OCI-LY7 (cell line): ENCODE measurements around the gene FNDC10. TPM values are rescaled to one million over a fixed set of nuclear protein-coding genes. Genes with fewer than 3 reads are reported as not detected.

Source experiments
- BruUV-seq: library from RNA; stranded (reverse); fragments of 400-500 nt; replicated peaks from 2 replicates; lab custom pipeline; 2021; lab: Mats Ljungman, UMichigan
- CTCF ChIA-PET: fragments of 300-600 bp; sonication (Branson Sonifier 250); formaldehyde crosslinking; loops from one replicate; lab custom pipeline; 2022; ENCODE audit warnings: antibody characterized with exemption; ENCODE audit not compliant: unreplicated experiment; lab: Charles Lee
- POLR2A ChIA-PET: fragments of 300-600 bp; sonication (Branson Sonifier 250); formaldehyde crosslinking; loops from one replicate; lab custom pipeline; 2022; ENCODE audit warnings: antibody characterized with exemption; lab: Charles Lee
- DNase-seq: peaks from one replicate; pipeline ENCODE4 v3.0.0-alpha.2; 2015; ENCODE audit warnings: low spot score
- H2AFZ ChIP-seq: fragments of 200-600 bp; sonication (generic), shearing (Covaris generic); 2 replicates; pipeline ENCODE4 v1.6.1; 2014; ENCODE audit warnings: mild to moderate bottlenecking, antibody characterized with exemption, low read length, moderate library complexity
- H3K27ac ChIP-seq: fragments of 200-600 bp; sonication (generic); 2 replicates; pipeline ENCODE4 v1.5.1; 2014; ENCODE audit warnings: mixed run types, low read depth, mild to moderate bottlenecking, moderate library complexity, low read length, inconsistent platforms; ENCODE audit not compliant: poor library complexity, severe bottlenecking
- H3K36me3 ChIP-seq: fragments of 200-600 bp; sonication (generic); 2 replicates; pipeline ENCODE4 v1.6.1; 2014; ENCODE audit warnings: mild to moderate bottlenecking, antibody characterized with exemption, low read length, moderate library complexity, mixed read lengths; ENCODE audit not compliant: insufficient read depth
- H3K4me1 ChIP-seq: fragments of 200-600 bp; sonication (generic); 2 replicates; pipeline ENCODE4 v1.5.1; 2014; ENCODE audit warnings: mild to moderate bottlenecking, low read length; ENCODE audit not compliant: insufficient read depth, poor library complexity, severe bottlenecking
- H3K4me2 ChIP-seq: fragments of 200-600 bp; sonication (generic); 2 replicates; pipeline ENCODE4 v1.6.1; 2014; ENCODE audit warnings: mild to moderate bottlenecking, low read length
- H3K4me3 ChIP-seq: fragments of 200-600 bp; sonication (generic); 2 replicates; pipeline ENCODE4 v1.5.1; 2014; ENCODE audit warnings: mild to moderate bottlenecking, low read depth, low read length; ENCODE audit not compliant: poor library complexity, severe bottlenecking
- H3K79me2 ChIP-seq: fragments of 200-600 bp; sonication (generic); 2 replicates; pipeline ENCODE4 v1.6.1; 2016; ENCODE audit warnings: low read depth, mild to moderate bottlenecking, low read length, moderate library complexity, mixed read lengths; ENCODE audit not compliant: insufficient read depth
- H3K9me2 ChIP-seq: fragments of 200-600 bp; sonication (generic); 2 replicates; pipeline ENCODE4 v1.6.1; 2016; ENCODE audit warnings: mild to moderate bottlenecking, low read length, mixed read lengths; ENCODE audit not compliant: insufficient read depth
- H3K9me3 ChIP-seq: fragments of 200-600 bp; sonication (generic); 2 replicates; pipeline ENCODE4 v1.6.1; 2014; ENCODE audit warnings: mild to moderate bottlenecking, mixed run types, low read length, mixed read lengths
- H4K20me1 ChIP-seq: fragments of 200-600 bp; sonication (generic); 2 replicates; pipeline ENCODE4 v1.6.1; 2014; ENCODE audit warnings: mild to moderate bottlenecking, antibody characterized with exemption, low read length, moderate library complexity, mixed read lengths; ENCODE audit not compliant: insufficient read depth
- EZH2phosphoT487 ChIP-seq: fragments of 200-600 bp; sonication (generic); IDR thresholded peaks from 2 replicates; pipeline ENCODE4 v1.6.1; 2018; ENCODE audit warnings: low read depth, borderline replicate concordance, mild to moderate bottlenecking, mixed run types, antibody characterized with exemption, low read length, moderate library complexity, mixed read lengths
- intact Hi-C: fragments of 100-400 bp; cut with micrococcal nuclease; formaldehyde crosslinking; loops from one replicate; pipeline ENCODE4 v1.10.0; 2022; ENCODE audit not compliant: unreplicated experiment
- total RNA-seq, 2 experiments: library from RNA; depleted of rRNA in 1 of 2; stranded (reverse); fragments of >200 nt in 1 of 2; shearing (Covaris generic) in 1 of 2; gene quantifications; 2 replicates each; pipeline ENCODE4 v1.2.3, GENCODE V29; 2014 to 2022
- TF ChIP-seq, protein P1 (sequence below): fragments of 200-600 bp; sonication (generic); conservative IDR thresholded peaks from 2 replicates; pipeline ENCODE4 v1.5.1; 2014; ENCODE audit warnings: mild to moderate bottlenecking, antibody characterized with exemption, low read length, moderate library complexity, mixed read lengths

The FNDC10 gene
- total RNA-seq, 2 experiments from 2014 or later = 1.3 to 2.7 TPM

DNA sequence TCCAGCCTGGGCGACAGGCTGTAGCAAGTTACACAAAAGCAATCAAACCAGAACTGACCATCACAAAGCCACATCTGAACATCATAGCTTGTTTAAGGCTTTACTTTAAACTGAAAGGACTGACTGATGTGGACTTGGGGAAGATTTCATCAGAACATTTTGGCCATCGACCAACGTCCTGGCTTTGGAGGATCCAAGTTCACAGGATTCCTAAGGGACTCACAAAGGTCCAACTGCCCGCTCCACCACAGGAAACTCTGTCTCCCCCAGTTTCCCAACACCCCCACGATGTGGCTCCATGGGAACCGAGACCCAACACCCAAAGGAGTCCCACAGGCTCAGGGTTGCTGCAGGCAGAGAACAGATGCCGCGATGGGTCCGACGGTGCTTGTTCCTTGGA is 34.6 kb downstream of the FNDC10 start:
- H3K27ac ChIP-seq = no peak overlapping the region
- no peak overlapping the region for H2AFZ ChIP-seq
- intact Hi-C loops = no loop called here
- ChIA-PET CTCF (no interaction called here), POLR2A (no interaction called here)
- no peak for DNase-seq
- H4K20me1 ChIP-seq = 0 out of 2 replicates have a peak, but pooled peaks cover 13% of the 10 kb centered on the region
- no peak for TF ChIP-seq EZH2phosphoT487
- TF ChIP-seq, protein P1, sequence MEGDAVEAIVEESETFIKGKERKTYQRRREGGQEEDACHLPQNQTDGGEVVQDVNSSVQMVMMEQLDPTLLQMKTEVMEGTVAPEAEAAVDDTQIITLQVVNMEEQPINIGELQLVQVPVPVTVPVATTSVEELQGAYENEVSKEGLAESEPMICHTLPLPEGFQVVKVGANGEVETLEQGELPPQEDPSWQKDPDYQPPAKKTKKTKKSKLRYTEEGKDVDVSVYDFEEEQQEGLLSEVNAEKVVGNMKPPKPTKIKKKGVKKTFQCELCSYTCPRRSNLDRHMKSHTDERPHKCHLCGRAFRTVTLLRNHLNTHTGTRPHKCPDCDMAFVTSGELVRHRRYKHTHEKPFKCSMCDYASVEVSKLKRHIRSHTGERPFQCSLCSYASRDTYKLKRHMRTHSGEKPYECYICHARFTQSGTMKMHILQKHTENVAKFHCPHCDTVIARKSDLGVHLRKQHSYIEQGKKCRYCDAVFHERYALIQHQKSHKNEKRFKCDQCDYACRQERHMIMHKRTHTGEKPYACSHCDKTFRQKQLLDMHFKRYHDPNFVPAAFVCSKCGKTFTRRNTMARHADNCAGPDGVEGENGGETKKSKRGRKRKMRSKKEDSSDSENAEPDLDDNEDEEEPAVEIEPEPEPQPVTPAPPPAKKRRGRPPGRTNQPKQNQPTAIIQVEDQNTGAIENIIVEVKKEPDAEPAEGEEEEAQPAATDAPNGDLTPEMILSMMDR = no peak
- no peaks in the 10 kb centered on the region for H3K9me3 ChIP-seq
- H3K36me3 ChIP-seq = peaks cover 98% of the 10 kb centered on the region
- H3K4me1 ChIP-seq = peaks cover 7% of the 10 kb centered on the region
- peaks cover 67% of the 10 kb centered on the region for H3K79me2 ChIP-seq
- no peak overlapping the region for H3K4me3 ChIP-seq
- no TSS peak for BruUV-seq
- H3K9me2 ChIP-seq = no peaks in the 10 kb centered on the region
- H3K4me2 ChIP-seq = no peak overlapping the region

DNA sequence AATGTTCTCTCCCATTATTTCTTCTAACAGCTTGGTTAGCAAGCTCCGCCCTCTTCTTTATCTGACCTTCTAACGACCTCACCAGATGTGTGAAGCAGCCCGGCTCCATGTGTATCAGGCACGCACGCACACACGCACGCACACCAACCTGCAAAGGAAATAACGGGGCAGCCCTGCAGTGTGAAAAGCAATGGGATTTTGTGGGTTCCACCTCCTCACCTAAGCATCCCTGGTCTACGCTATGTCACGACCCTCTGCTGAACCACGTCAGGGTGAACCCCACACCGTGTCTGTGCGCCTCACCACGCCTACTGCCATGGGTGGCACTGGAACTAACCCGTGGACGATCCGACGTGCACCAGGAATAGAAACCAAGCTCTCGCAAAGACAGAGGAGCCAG is 35.7 kb downstream of the FNDC10 start:
- TF ChIP-seq EZH2phosphoT487 = no peak
- TF ChIP-seq, protein P1 = no peak
- BruUV-seq = TSS peak; percentile 18
- H3K36me3 ChIP-seq = peaks cover 92% of the 10 kb centered on the region
- intact Hi-C loops = no loop called here
- H3K9me2 ChIP-seq = no peaks in the 10 kb centered on the region
- no peak overlapping the region for H3K27ac ChIP-seq
- no peak for DNase-seq
- 0 out of 2 replicates have a peak, but pooled peaks cover 13% of the 10 kb centered on the region for H4K20me1 ChIP-seq
- H2AFZ ChIP-seq = no peak overlapping the region
- no peak overlapping the region for H3K4me3 ChIP-seq
- peaks cover 7% of the 10 kb centered on the region for H3K4me1 ChIP-seq
- H3K79me2 ChIP-seq = peaks cover 57% of the 10 kb centered on the region
- ChIA-PET POLR2A (no interaction called here), CTCF (no interaction called here)
- no peaks in the 10 kb centered on the region for H3K9me3 ChIP-seq
- H3K4me2 ChIP-seq = no peak overlapping the region

DNA sequence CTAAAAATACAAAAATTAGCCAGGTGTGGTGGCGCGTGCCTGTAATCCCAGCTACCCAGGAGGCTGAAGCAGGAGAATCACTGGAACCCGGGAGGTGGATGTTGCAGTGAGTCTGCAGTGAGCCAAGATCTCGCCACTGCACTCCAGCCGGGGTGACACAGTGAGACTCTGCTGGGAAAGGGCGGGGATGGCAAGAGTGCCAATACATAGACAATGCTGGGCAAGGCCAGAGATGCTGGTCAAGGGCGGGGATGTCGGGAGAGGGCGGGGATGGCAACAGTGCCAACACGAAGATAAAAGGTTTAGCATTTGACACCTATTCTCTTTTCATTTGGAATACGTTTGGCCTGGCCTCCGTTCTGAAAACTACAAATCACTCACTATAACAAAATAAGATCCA is 36.2 kb downstream of the FNDC10 start:
- DNase-seq = no peak
- CTCF ChIA-PET = no interaction called here
- no peak overlapping the region for H3K27ac ChIP-seq
- no peak overlapping the region for H3K4me2 ChIP-seq
- BruUV-seq = no TSS peak
- intact Hi-C loops = no loop called here
- TF ChIP-seq, protein P1 = no peak
- no peak for TF ChIP-seq EZH2phosphoT487
- H3K9me3 ChIP-seq = no peaks in the 10 kb centered on the region
- peaks cover 51% of the 10 kb centered on the region for H3K79me2 ChIP-seq
- no peak overlapping the region for H2AFZ ChIP-seq
- H3K4me1 ChIP-seq = peaks cover 13% of the 10 kb centered on the region
- H3K4me3 ChIP-seq = no peak overlapping the region
- H3K9me2 ChIP-seq = no peaks in the 10 kb centered on the region
- peaks cover 88% of the 10 kb centered on the region for H3K36me3 ChIP-seq
- H4K20me1 ChIP-seq = 0 out of 2 replicates have a peak, but pooled peaks cover 13% of the 10 kb centered on the region
- POLR2A ChIA-PET = no interaction called here
